OCI-LY7 (cell line): ENCODE measurements around the gene SYTL3.

ENCODE experiments used
- CTCF ChIP-seq: fragments of 200-600 bp; sonication (generic); conservative IDR thresholded peaks from 2 replicates; pipeline ENCODE4 v1.5.1; 2014; ENCODE audit warnings: mild to moderate bottlenecking, antibody characterized with exemption, low read length, moderate library complexity, mixed read lengths
- EZH2phosphoT487 ChIP-seq: fragments of 200-600 bp; sonication (generic); IDR thresholded peaks from 2 replicates; pipeline ENCODE4 v1.6.1; 2018; ENCODE audit warnings: low read depth, borderline replicate concordance, mild to moderate bottlenecking, mixed run types, antibody characterized with exemption, low read length, moderate library complexity, mixed read lengths

DNA sequence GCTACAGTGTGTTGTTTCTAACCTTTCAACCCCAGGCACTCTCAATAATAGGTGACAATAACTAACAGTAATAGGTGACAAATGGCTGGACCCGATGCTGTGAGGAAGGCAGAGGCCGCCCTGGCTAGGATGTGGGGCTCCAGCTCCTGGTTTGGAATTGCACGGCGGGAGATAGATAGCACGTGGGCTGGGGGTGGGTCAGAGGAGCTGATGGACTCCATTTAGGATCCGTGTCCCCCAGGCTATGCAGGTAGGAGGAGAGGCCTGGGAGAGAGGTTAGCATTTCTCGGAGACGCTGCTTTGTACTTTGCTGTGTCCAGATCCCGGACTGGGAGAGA is 107.9 kb downstream of the SYTL3 start:
- no peak for TF ChIP-seq CTCF
- TF ChIP-seq EZH2phosphoT487 = no peak
